ENCODE data around the gene SPTBN4. TPM values are rescaled to one million over a fixed set of nuclear protein-coding genes. Genes with fewer than 3 reads are reported as not detected.

The SPTBN4 gene
- total and polyA plus RNA-seq, 2 experiments from 2014 or later, result 0.67 to 1.3 TPM

DNA sequence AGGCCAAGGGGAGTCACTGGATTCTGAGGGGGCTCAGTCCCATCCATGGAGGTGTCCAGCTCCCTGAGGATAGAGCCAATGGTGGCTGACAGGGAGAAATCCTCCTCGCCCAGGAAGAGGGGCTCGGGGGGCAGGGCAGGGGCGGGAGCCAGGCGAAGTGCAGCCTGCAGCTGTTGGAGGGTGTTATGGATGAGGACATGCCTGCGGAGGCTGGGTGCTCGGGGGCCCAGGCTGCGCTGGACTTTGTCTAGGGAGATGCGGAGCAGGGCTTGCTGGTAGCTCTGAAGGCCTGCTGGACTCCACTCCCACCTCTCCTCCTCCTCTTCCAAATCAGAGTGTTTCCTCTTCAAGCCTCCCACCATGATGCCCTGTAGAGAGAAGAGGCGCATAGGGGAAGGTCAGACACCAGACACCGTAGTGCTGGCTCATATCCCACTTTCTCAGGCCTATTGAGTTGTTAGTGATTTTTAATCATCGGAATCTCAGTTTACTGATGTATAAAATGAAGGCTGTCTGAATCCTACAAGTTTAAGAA lies 25.0 kb upstream of the SPTBN4 start:
- Histone ChIP-seq H3K79me2 (peaks cover 42% of the 10 kb centered on the region), H3K4me1 (ENCODE audit: insufficient read depth) (peaks cover 27% of the 10 kb centered on the region), H2AFZ (no peak overlapping the region), H3K4me3 (peak overlapping the region; percentile 38), H3K27me3 (no peaks in the 10 kb centered on the region), H4K20me1 (ENCODE audit: insufficient read depth, poor library complexity, severe bottlenecking) (peaks cover 28% of the 10 kb centered on the region), H3K4me2 (peak overlapping the region; percentile 89), H3K9me3 (ENCODE audit: low read depth) (no peaks in the 10 kb centered on the region), H3K9me2 (replicated peaks; ENCODE audit: insufficient read depth) (no peaks in the 10 kb centered on the region), H3K36me3 (replicated peaks; ENCODE audit: insufficient read depth, low read depth) (no peaks in the 10 kb centered on the region), H3K27ac (peak overlapping the region; percentile 83)
- TF ChIP-seq EZH2 (IDR thresholded peaks at IDR 0.05; ENCODE audit: borderline replicate concordance), result no peak
- no peak for TF ChIP-seq EZH2phosphoT487 (IDR thresholded peaks at IDR 0.05; ENCODE audit: low read depth, severe bottlenecking, unreplicated experiment)
- 93% methylated on average over 6 of the region's 11 CpGs for WGBS (ENCODE audit: low lambda C conversion rate, missing lambda C conversion rate)
- no peak for DNase-seq (ENCODE audit: low spot score)

DNA sequence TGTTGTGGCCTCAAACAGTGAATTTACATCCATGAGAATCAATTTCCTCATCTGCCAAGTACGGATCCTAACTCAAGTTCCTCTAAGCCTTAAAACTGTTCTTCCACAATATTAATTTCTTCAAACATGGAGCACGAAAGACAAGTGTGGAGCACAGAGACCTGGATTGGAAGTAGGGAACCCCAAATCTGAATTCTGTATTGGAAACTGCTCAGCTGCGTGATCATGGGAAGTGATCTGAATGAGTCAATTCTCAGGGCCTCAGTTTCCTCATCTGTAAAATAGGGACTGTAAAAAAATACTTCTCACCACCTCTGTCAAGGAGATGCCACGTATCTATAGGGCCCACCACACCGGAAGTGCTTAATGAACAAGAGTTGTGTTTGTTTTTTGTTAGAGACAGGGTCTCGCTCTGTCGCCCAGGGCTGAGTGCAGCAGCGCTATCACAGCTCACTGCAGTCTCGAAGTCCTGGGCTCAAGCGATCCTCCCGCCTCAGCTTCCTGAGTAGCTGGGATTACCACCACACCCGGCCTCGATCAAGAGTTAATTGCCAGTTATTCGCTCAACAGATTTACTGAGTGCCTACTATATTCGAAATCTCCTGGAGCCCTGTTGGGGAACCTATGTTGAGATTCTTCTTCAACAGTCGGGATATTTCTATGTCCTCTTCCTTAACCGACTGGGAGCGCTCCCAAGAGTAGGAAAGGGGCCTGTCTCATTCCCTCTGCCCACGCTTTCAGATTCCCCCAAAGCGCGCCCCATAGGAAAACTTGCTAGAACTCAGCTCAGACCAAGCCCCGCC lies 24.3 kb upstream of the SPTBN4 start:
- no peak overlapping the region for H2AFZ ChIP-seq

DNA sequence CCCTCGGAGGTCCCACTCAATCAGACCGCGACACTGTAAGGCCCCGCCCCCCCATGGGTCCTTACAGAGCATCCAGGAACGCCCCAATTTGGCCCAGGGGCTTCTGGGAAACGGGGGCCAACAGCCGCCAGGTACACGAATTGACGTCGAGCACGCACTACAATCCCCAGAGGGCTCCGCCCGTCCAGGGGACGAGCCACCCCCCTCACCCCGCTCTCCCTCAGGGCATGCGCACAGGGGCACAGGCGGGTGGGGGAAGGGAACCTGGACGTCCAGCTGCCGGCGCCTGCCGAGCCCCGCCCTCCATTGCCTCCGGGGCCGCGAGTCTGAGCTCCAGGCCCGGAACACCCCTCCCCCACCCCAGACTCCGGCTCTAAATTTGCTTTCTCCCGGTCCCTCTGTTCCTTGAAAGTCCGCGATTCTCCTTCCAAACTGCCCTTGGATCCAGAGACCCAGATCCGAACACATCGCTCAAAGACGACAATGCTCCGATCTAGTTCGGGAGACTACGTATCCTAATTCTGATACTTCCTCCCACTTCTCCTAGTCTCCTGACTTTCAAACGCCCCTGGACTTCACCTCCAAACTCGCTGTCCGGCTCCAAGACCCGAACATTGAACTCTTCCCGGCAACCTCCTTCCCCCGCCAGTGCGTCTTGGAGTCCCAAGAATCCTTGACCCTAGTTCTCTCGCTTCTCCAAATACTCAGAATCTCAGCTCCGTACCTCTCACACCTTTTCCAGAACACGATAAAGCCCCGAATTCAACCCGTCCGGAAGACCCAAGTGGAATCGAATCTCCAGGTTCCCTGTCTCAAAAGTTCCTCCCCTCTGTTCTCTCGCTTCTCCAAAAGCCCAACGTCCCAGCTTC lies 23.4 kb upstream of the SPTBN4 start:
- Histone ChIP-seq H3K9me3 (ENCODE audit: low read depth) (no peaks in the 10 kb centered on the region), H3K9me2 (replicated peaks; ENCODE audit: insufficient read depth) (no peaks in the 10 kb centered on the region), H3K4me3 (peak overlapping the region; percentile 52), H3K36me3 (replicated peaks; ENCODE audit: insufficient read depth, low read depth) (no peaks in the 10 kb centered on the region), H3K4me2 (peak overlapping the region; percentile 47), H4K20me1 (ENCODE audit: insufficient read depth, poor library complexity, severe bottlenecking) (peaks cover 28% of the 10 kb centered on the region), H3K27me3 (no peaks in the 10 kb centered on the region), H3K79me2 (peaks cover 42% of the 10 kb centered on the region), H2AFZ (no peak overlapping the region), H3K27ac (peak overlapping the region; percentile 98), H3K4me1 (ENCODE audit: insufficient read depth) (peaks cover 27% of the 10 kb centered on the region)
- peak; percentile 100 for DNase-seq (ENCODE audit: low spot score)
- 1% methylated on average over 39 of the region's 52 CpGs for WGBS (ENCODE audit: low lambda C conversion rate, missing lambda C conversion rate)
- TF ChIP-seq, protein P1, sequence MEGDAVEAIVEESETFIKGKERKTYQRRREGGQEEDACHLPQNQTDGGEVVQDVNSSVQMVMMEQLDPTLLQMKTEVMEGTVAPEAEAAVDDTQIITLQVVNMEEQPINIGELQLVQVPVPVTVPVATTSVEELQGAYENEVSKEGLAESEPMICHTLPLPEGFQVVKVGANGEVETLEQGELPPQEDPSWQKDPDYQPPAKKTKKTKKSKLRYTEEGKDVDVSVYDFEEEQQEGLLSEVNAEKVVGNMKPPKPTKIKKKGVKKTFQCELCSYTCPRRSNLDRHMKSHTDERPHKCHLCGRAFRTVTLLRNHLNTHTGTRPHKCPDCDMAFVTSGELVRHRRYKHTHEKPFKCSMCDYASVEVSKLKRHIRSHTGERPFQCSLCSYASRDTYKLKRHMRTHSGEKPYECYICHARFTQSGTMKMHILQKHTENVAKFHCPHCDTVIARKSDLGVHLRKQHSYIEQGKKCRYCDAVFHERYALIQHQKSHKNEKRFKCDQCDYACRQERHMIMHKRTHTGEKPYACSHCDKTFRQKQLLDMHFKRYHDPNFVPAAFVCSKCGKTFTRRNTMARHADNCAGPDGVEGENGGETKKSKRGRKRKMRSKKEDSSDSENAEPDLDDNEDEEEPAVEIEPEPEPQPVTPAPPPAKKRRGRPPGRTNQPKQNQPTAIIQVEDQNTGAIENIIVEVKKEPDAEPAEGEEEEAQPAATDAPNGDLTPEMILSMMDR (IDR thresholded peaks at IDR 0.05; ENCODE audit: poor library complexity), result no peak
- TF ChIP-seq EZH2 (IDR thresholded peaks at IDR 0.05; ENCODE audit: borderline replicate concordance), result no peak
- no peak for TF ChIP-seq EZH2phosphoT487 (IDR thresholded peaks at IDR 0.05; ENCODE audit: low read depth, severe bottlenecking, unreplicated experiment)

More for the DNA sequence above, 24.3 kb upstream of the SPTBN4 start:
- Histone ChIP-seq H3K9me3 (ENCODE audit: low read depth) (no peaks in the 10 kb centered on the region), H3K4me3 (peak overlapping the region; percentile 38), H4K20me1 (ENCODE audit: insufficient read depth, poor library complexity, severe bottlenecking) (peaks cover 28% of the 10 kb centered on the region), H3K4me1 (ENCODE audit: insufficient read depth) (peaks cover 27% of the 10 kb centered on the region), H3K27me3 (no peaks in the 10 kb centered on the region), H3K36me3 (replicated peaks; ENCODE audit: insufficient read depth, low read depth) (no peaks in the 10 kb centered on the region), H3K4me2 (peak overlapping the region; percentile 89), H3K79me2 (peaks cover 42% of the 10 kb centered on the region), H3K9me2 (replicated peaks; ENCODE audit: insufficient read depth) (no peaks in the 10 kb centered on the region), H3K27ac (peak overlapping the region; percentile 83)
- TF ChIP-seq, protein P1 (IDR thresholded peaks at IDR 0.05; ENCODE audit: poor library complexity), result no peak
- TF ChIP-seq EZH2phosphoT487 (IDR thresholded peaks at IDR 0.05; ENCODE audit: low read depth, severe bottlenecking, unreplicated experiment), result no peak
- TF ChIP-seq EZH2 (IDR thresholded peaks at IDR 0.05; ENCODE audit: borderline replicate concordance), result no peak
- 25% methylated on average over 21 of the region's 22 CpGs for WGBS (ENCODE audit: low lambda C conversion rate, missing lambda C conversion rate)
- no peak for DNase-seq (ENCODE audit: low spot score)
